Effector memory CD8-positive, alpha-beta T cell (primary cell): ENCODE measurements around the gene RIMBP2.
A peak's percentile ranks its signal among the peaks of the same experiment; 100 is the strongest.

Experiments
- ATAC-seq: fragments of 150-1000 bp; cut with Tn5 transposase; replicated peaks from 2 replicates; pipeline ENCODE4 v1.10.0; 2021; ENCODE audit warnings: mild to moderate bottlenecking, moderate library complexity
- DNase-seq, 3 experiments: peaks; one replicate each; pipeline ENCODE4 v3.0.0; 2021
- H3K27ac Mint-ChIP-seq, 2 donors: one replicate each; pipeline ENCODE4 v1.8.0; 2022; ENCODE audit warnings: mild to moderate bottlenecking in 2 of 2, mixed read lengths in 2 of 2, moderate library complexity in 2 of 2
- H3K27me3 Mint-ChIP-seq, 2 donors: one replicate each; pipeline ENCODE4 v1.8.0; 2022; ENCODE audit warnings: mixed read lengths in 2 of 2
- H3K36me3 Mint-ChIP-seq: one replicate; pipeline ENCODE4 v1.8.0; 2022; ENCODE audit warnings: mild to moderate bottlenecking, moderate library complexity, mixed read lengths; ENCODE audit not compliant: insufficient read depth
- H3K4me1 Mint-ChIP-seq, 2 donors: one replicate each; pipeline ENCODE4 v1.8.0; 2022; ENCODE audit warnings: low read depth in 2 of 2, mixed read lengths in 2 of 2
- H3K4me3 Mint-ChIP-seq, 2 donors: one replicate each; pipeline ENCODE4 v1.8.0; 2022; ENCODE audit warnings: mild to moderate bottlenecking in 2 of 2, mixed read lengths in 2 of 2, moderate library complexity in 2 of 2
- H3K9me3 Mint-ChIP-seq, 2 donors: one replicate each; pipeline ENCODE4 v1.8.0; 2022; ENCODE audit warnings: mixed read lengths in 2 of 2

The RIMBP2 gene

GRCh38 chr12:130420071-130420470, 296.0 kb downstream of the RIMBP2 start:
- no peak for DNase-seq
- Mint-ChIP-seq H3K27ac (no peak overlapping the region), H3K36me3 (no peaks in the 10 kb centered on the region), H3K27me3 (peaks cover 0 to 15% of the 10 kb centered on the region in 2 donors), H3K9me3 (peaks cover 0 to 2% of the 10 kb centered on the region in 2 donors), H3K4me3 (no peak overlapping the region), H3K4me1 (no peaks in the 10 kb centered on the region)
- ATAC-seq = no peak

- H3K27ac Mint-ChIP-seq = no peak overlapping the region
- H3K4me3 Mint-ChIP-seq = no peak overlapping the region
- H3K36me3 Mint-ChIP-seq = no peaks in the 10 kb centered on the region
- H3K27me3 Mint-ChIP-seq = peaks cover 2 to 15% of the 10 kb centered on the region in 2 donors
- no peak for DNase-seq
- H3K9me3 Mint-ChIP-seq = peaks cover 0 to 2% of the 10 kb centered on the region in 2 donors
- no peak for ATAC-seq
- H3K4me1 Mint-ChIP-seq = no peaks in the 10 kb centered on the region
Measured at GRCh38 chr12:130419116-130419515, 297.0 kb downstream of the RIMBP2 start.

- no peak for DNase-seq
- no peak for ATAC-seq
- H3K36me3 Mint-ChIP-seq = no peaks in the 10 kb centered on the region
- H3K4me1 Mint-ChIP-seq = no peaks in the 10 kb centered on the region
- peaks cover 0 to 2% of the 10 kb centered on the region in 2 donors for H3K9me3 Mint-ChIP-seq
- H3K27me3 Mint-ChIP-seq = peaks cover 7 to 21% of the 10 kb centered on the region in 2 donors
- H3K4me3 Mint-ChIP-seq = no peak overlapping the region
- no peak overlapping the region for H3K27ac Mint-ChIP-seq
Measured at GRCh38 chr12:130418251-130418650, 297.8 kb downstream of the RIMBP2 start.

GRCh38 chr12:130414381-130414780, 301.7 kb downstream of the RIMBP2 start:
- Mint-ChIP-seq H3K9me3 (no peaks in the 10 kb centered on the region), H3K27ac (no peak overlapping the region), H3K4me1 (no peaks in the 10 kb centered on the region), H3K4me3 (no peak overlapping the region), H3K36me3 (no peaks in the 10 kb centered on the region), H3K27me3 (peaks cover 7 to 18% of the 10 kb centered on the region in 2 donors)
- no peak for ATAC-seq
- no peak for DNase-seq

GRCh38 chr12:130413909-130414308, 302.2 kb downstream of the RIMBP2 start:
- H3K36me3 Mint-ChIP-seq = no peaks in the 10 kb centered on the region
- no peak overlapping the region for H3K27ac Mint-ChIP-seq

GRCh38 chr12:130412384-130412783, 303.7 kb downstream of the RIMBP2 start:
- H3K36me3 Mint-ChIP-seq = no peaks in the 10 kb centered on the region
- DNase-seq (no peak), ATAC-seq (no peak)
- no peak overlapping the region for H3K4me3 Mint-ChIP-seq
- peaks cover 7 to 9% of the 10 kb centered on the region in 2 donors for H3K27me3 Mint-ChIP-seq
- no peaks in the 10 kb centered on the region for H3K4me1 Mint-ChIP-seq
- H3K27ac Mint-ChIP-seq = no peak overlapping the region
- H3K9me3 Mint-ChIP-seq = no peaks in the 10 kb centered on the region

More at GRCh38 chr12:130413909-130414308, 302.2 kb downstream of the RIMBP2 start:
- H3K4me3 Mint-ChIP-seq = no peak overlapping the region
- no peaks in the 10 kb centered on the region for H3K4me1 Mint-ChIP-seq
- DNase-seq (no peak), ATAC-seq (no peak)
- no peaks in the 10 kb centered on the region for H3K9me3 Mint-ChIP-seq
- H3K27me3 Mint-ChIP-seq = peaks cover 7 to 16% of the 10 kb centered on the region in 2 donors

GRCh38 chr12:130405332-130405731, 310.8 kb downstream of the RIMBP2 start:
- Mint-ChIP-seq H3K36me3 (no peaks in the 10 kb centered on the region), H3K27me3 (peaks cover 0 to 19% of the 10 kb centered on the region in 2 donors), H3K4me3 (no peak overlapping the region), H3K4me1 (no peaks in the 10 kb centered on the region), H3K27ac (no peak overlapping the region), H3K9me3 (peaks cover 0 to 2% of the 10 kb centered on the region in 2 donors)
- DNase-seq = no peak
- ATAC-seq = no peak

- ATAC-seq (no peak), DNase-seq (no peak)
- Mint-ChIP-seq H3K36me3 (no peaks in the 10 kb centered on the region), H3K27ac (no peak overlapping the region), H3K9me3 (peaks cover 0 to 2% of the 10 kb centered on the region in 2 donors), H3K4me3 (no peak overlapping the region), H3K27me3 (peaks cover 0 to 19% of the 10 kb centered on the region in 2 donors), H3K4me1 (no peaks in the 10 kb centered on the region)
Measured at GRCh38 chr12:130401703-130402102, 314.4 kb downstream of the RIMBP2 start.

GRCh38 chr12:130398100-130398848, 317.8 kb downstream of the RIMBP2 start:
- H3K9me3 Mint-ChIP-seq = peaks cover 0 to 2% of the 10 kb centered on the region in 2 donors
- H3K4me1 Mint-ChIP-seq = no peaks in the 10 kb centered on the region
- peaks cover 5 to 11% of the 10 kb centered on the region in 2 donors for H3K27me3 Mint-ChIP-seq
- DNase-seq (no peak), ATAC-seq (no peak)
- no peaks in the 10 kb centered on the region for H3K36me3 Mint-ChIP-seq
- no peak overlapping the region for H3K27ac Mint-ChIP-seq
- H3K4me3 Mint-ChIP-seq = no peak overlapping the region

GRCh38 chr12:130396667-130397066, 319.4 kb downstream of the RIMBP2 start:
- no peaks in the 10 kb centered on the region for H3K36me3 Mint-ChIP-seq
- no peak overlapping the region for H3K4me3 Mint-ChIP-seq
- peaks cover 3 to 5% of the 10 kb centered on the region in 2 donors for H3K27me3 Mint-ChIP-seq
- H3K27ac Mint-ChIP-seq = no peak overlapping the region
- DNase-seq (no peak), ATAC-seq (no peak)
- H3K4me1 Mint-ChIP-seq = no peaks in the 10 kb centered on the region
- peaks cover 2% of the 10 kb centered on the region in 2 donors for H3K9me3 Mint-ChIP-seq

GRCh38 chr12:130394906-130395305, 321.2 kb downstream of the RIMBP2 start:
- DNase-seq = no peak
- Mint-ChIP-seq H3K4me3 (no peak overlapping the region), H3K9me3 (peaks cover 10 to 15% of the 10 kb centered on the region in 2 donors), H3K36me3 (peaks cover 6% of the 10 kb centered on the region), H3K4me1 (no peaks in the 10 kb centered on the region), H3K27ac (no peak overlapping the region), H3K27me3 (peaks cover 0 to 5% of the 10 kb centered on the region in 2 donors)
- no peak for ATAC-seq

- Mint-ChIP-seq H3K27ac (peak overlapping the region in 1 of 2 donors; percentile 61), H3K27me3 (peaks cover 0 to 5% of the 10 kb centered on the region in 2 donors), H3K36me3 (peaks cover 6% of the 10 kb centered on the region), H3K4me1 (peaks cover 0 to 1% of the 10 kb centered on the region in 2 donors), H3K4me3 (no peak overlapping the region), H3K9me3 (peaks cover 13 to 15% of the 10 kb centered on the region in 2 donors)
- ATAC-seq (no peak), DNase-seq (no peak)
Measured at GRCh38 chr12:130391186-130391585, 324.9 kb downstream of the RIMBP2 start.

GRCh38 chr12:130385193-130385592, 330.9 kb downstream of the RIMBP2 start:
- ATAC-seq = no peak
- Mint-ChIP-seq H3K27ac (no peak overlapping the region), H3K27me3 (peaks cover 0 to 17% of the 10 kb centered on the region in 2 donors), H3K9me3 (peaks cover 11 to 14% of the 10 kb centered on the region in 2 donors), H3K36me3 (no peaks in the 10 kb centered on the region), H3K4me1 (peaks cover 0 to 1% of the 10 kb centered on the region in 2 donors), H3K4me3 (no peak overlapping the region)
- no peak for DNase-seq

- Mint-ChIP-seq H3K27me3 (peaks cover 0 to 17% of the 10 kb centered on the region in 2 donors), H3K27ac (no peak overlapping the region), H3K9me3 (peaks cover 11 to 14% of the 10 kb centered on the region in 2 donors), H3K4me3 (no peak overlapping the region), H3K4me1 (peaks cover 0 to 1% of the 10 kb centered on the region in 2 donors), H3K36me3 (no peaks in the 10 kb centered on the region)
- no peak for DNase-seq
- no peak for ATAC-seq
Measured at GRCh38 chr12:130384234-130384633, 331.9 kb downstream of the RIMBP2 start.
